Measurements from ENCODE around the gene ASB6.

ASB6 gene

DNA sequence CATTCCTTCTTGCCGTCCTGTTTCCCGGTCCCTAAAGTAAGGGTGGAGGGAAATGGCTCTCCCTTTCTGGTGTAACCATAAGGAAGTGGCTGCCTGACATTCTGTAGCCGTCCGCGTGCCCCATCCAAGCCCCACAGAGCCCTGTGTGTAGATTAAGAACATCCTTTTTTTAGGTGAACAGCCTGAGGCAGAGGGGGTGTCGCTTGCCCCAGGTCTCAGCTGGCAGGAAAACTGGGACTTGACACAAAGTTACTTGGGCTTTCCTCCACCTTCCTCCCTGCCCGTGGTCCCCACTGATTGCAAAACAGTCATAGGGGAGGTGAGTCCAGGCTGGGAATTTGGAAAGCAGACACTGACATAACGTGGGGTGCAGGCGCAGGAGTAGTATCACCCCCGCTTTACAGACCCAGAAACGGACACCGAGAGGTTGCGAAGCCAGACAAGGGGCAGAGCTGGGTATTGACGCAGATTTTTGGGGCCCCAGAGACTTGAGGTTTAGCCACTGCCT lies 43.8 kb downstream of the ASB6 start:
- H3K9me3 ChIP-seq (ENCODE audit: insufficient read depth, low read length): no peaks in the 10 kb centered on the region
- no peaks in the 10 kb centered on the region for H3K27me3 ChIP-seq (ENCODE audit: low read length)
- TF ChIP-seq EZH2phosphoT487 (conservative IDR thresholded peaks at IDR 0.05; ENCODE audit: low read length): no peak
- TF ChIP-seq, protein P1, sequence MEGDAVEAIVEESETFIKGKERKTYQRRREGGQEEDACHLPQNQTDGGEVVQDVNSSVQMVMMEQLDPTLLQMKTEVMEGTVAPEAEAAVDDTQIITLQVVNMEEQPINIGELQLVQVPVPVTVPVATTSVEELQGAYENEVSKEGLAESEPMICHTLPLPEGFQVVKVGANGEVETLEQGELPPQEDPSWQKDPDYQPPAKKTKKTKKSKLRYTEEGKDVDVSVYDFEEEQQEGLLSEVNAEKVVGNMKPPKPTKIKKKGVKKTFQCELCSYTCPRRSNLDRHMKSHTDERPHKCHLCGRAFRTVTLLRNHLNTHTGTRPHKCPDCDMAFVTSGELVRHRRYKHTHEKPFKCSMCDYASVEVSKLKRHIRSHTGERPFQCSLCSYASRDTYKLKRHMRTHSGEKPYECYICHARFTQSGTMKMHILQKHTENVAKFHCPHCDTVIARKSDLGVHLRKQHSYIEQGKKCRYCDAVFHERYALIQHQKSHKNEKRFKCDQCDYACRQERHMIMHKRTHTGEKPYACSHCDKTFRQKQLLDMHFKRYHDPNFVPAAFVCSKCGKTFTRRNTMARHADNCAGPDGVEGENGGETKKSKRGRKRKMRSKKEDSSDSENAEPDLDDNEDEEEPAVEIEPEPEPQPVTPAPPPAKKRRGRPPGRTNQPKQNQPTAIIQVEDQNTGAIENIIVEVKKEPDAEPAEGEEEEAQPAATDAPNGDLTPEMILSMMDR (IDR thresholded peaks at IDR 0.05; ENCODE audit: insufficient read depth, low read length, poor library complexity, severe bottlenecking): no peak
- H3K79me2 ChIP-seq (ENCODE audit: insufficient read depth, low read length): no peaks in the 10 kb centered on the region
- no peak overlapping the region for H3K4me3 ChIP-seq (ENCODE audit: insufficient read depth, low read length, poor library complexity, severe bottlenecking)
- H3K4me2 ChIP-seq (ENCODE audit: low read depth, low read length, poor library complexity, severe bottlenecking): no peak overlapping the region
- no peaks in the 10 kb centered on the region for H4K20me1 ChIP-seq (ENCODE audit: low read depth, low read length)
- H3F3A ChIP-seq (ENCODE audit: insufficient read depth): no peaks in the 10 kb centered on the region
- no peak overlapping the region for H3K27ac ChIP-seq (ENCODE audit: low read depth, low read length)
- H3K9ac ChIP-seq (ENCODE audit: low read length): no peak overlapping the region
- no peak overlapping the region for H2AFZ ChIP-seq (ENCODE audit: low read depth, low read length, severe bottlenecking)
- H3K9me2 ChIP-seq (replicated peaks; ENCODE audit: insufficient read depth, low read length): no peaks in the 10 kb centered on the region
- H3K36me3 ChIP-seq (ENCODE audit: low read length): no peaks in the 10 kb centered on the region

DNA sequence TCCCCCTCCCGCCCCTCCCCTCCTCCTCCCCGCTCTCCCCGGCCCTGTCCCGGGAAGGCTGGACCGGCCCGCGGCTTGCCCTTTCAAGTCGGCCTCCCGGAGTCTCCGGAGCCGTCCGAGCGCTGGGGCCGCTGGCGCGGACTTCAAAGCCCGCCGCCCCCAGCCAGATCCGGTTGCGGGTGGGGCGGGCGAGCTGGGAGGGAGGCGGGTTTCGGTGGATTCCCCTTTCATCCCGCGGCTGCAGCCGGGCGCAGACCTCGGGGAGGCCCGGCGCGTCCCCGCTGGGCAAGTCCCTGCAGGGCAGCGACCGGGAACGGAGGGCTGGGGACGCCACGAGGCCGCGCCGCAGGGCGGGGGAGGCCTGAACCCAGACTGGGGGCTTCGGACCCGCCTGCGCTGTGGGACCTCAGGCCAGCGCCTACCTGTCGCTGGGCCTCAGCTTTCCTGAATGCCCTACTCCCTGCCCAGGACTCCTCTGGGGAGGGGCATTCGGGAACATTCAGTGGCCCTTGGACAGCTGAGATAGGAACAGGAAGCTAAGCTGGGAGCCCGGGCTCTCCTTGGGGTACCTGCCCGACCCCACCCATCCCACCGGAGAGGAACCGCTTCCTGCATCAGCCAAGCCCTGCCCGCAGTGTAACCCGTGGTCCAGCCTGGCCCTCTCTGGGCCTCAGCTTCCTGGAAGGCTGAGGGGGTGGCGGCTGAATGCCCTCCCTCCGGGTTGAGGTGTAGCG lies 44.4 kb downstream of the ASB6 start:
- no peak overlapping the region for H2AFZ ChIP-seq (ENCODE audit: low read depth, low read length, severe bottlenecking)
- no peaks in the 10 kb centered on the region for H3K27me3 ChIP-seq (ENCODE audit: low read length)
- H3K9me2 ChIP-seq (replicated peaks; ENCODE audit: insufficient read depth, low read length): no peaks in the 10 kb centered on the region
- H3K9ac ChIP-seq (ENCODE audit: low read length): no peak overlapping the region
- H3K36me3 ChIP-seq (ENCODE audit: low read length): no peaks in the 10 kb centered on the region
- H3K27ac ChIP-seq (ENCODE audit: low read depth, low read length): no peak overlapping the region
- H3K9me3 ChIP-seq (ENCODE audit: insufficient read depth, low read length): no peaks in the 10 kb centered on the region
- H4K20me1 ChIP-seq (ENCODE audit: low read depth, low read length): no peaks in the 10 kb centered on the region
- no peaks in the 10 kb centered on the region for H3F3A ChIP-seq (ENCODE audit: insufficient read depth)
- H3K4me2 ChIP-seq (ENCODE audit: low read depth, low read length, poor library complexity, severe bottlenecking): no peak overlapping the region
- no peak for TF ChIP-seq EZH2phosphoT487 (conservative IDR thresholded peaks at IDR 0.05; ENCODE audit: low read length)
- TF ChIP-seq, protein P1 (IDR thresholded peaks at IDR 0.05; ENCODE audit: insufficient read depth, low read length, poor library complexity, severe bottlenecking): no peak
- H3K4me3 ChIP-seq (ENCODE audit: insufficient read depth, low read length, poor library complexity, severe bottlenecking): no peak overlapping the region
- no peaks in the 10 kb centered on the region for H3K79me2 ChIP-seq (ENCODE audit: insufficient read depth, low read length)

DNA sequence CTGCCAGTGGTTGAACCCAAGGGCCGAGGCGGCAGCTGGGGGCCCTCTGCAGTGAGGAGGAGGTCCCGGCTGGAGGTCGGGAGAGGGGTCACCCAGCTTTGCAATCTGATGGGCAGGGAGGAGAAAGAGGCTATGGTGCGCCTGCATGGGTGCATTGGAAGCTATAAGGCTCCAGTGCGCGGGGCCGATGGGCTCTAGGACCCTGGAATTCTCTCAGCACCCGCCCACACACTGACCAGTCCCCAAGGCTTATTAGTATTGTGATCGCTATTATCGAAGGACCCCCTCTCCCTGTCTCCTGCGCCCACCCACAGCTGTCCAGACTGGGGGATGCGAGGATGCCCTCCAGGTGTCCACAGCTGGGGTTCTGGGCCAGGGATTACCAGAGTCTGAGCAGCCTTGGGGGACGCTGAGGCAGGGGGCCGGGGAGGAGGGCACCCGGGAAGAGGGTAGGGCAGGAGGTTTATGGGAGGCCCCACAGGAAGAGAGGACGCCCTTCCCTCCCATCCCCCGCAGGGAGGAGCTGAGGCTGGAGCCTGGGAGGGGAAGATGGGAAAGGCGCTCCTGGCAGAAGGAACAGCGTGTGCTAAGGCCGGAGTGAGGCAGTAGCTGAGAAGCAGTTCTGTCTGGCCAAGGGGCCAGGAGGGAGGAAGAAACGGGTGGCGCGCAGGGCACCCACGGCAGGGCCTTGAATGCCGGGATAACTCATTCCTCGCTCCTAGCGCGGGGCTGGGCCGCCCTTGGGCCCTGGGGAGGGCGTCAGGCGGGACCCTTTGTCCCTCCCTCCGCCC lies 45.2 kb downstream of the ASB6 start:
- Histone ChIP-seq H3F3A (ENCODE audit: insufficient read depth) (no peaks in the 10 kb centered on the region), H3K79me2 (ENCODE audit: insufficient read depth, low read length) (no peaks in the 10 kb centered on the region), H3K9me2 (replicated peaks; ENCODE audit: insufficient read depth, low read length) (no peaks in the 10 kb centered on the region), H4K20me1 (ENCODE audit: low read depth, low read length) (no peaks in the 10 kb centered on the region), H3K9me3 (ENCODE audit: insufficient read depth, low read length) (no peaks in the 10 kb centered on the region), H2AFZ (ENCODE audit: low read depth, low read length, severe bottlenecking) (no peak overlapping the region), H3K27ac (ENCODE audit: low read depth, low read length) (no peak overlapping the region), H3K36me3 (ENCODE audit: low read length) (no peaks in the 10 kb centered on the region), H3K4me2 (ENCODE audit: low read depth, low read length, poor library complexity, severe bottlenecking) (no peak overlapping the region), H3K4me3 (ENCODE audit: insufficient read depth, low read length, poor library complexity, severe bottlenecking) (no peak overlapping the region), H3K9ac (ENCODE audit: low read length) (no peak overlapping the region), H3K27me3 (ENCODE audit: low read length) (no peaks in the 10 kb centered on the region)
- TF ChIP-seq, protein P1 (IDR thresholded peaks at IDR 0.05; ENCODE audit: insufficient read depth, low read length, poor library complexity, severe bottlenecking): no peak
- no peak for TF ChIP-seq EZH2phosphoT487 (conservative IDR thresholded peaks at IDR 0.05; ENCODE audit: low read length)

Measured in SU-DHL-6 (cell line).